ENCODE measurements around the gene PIM3.
A peak's percentile ranks its signal among the peaks of the same experiment; 100 is the strongest.

PIM3 gene

DNA sequence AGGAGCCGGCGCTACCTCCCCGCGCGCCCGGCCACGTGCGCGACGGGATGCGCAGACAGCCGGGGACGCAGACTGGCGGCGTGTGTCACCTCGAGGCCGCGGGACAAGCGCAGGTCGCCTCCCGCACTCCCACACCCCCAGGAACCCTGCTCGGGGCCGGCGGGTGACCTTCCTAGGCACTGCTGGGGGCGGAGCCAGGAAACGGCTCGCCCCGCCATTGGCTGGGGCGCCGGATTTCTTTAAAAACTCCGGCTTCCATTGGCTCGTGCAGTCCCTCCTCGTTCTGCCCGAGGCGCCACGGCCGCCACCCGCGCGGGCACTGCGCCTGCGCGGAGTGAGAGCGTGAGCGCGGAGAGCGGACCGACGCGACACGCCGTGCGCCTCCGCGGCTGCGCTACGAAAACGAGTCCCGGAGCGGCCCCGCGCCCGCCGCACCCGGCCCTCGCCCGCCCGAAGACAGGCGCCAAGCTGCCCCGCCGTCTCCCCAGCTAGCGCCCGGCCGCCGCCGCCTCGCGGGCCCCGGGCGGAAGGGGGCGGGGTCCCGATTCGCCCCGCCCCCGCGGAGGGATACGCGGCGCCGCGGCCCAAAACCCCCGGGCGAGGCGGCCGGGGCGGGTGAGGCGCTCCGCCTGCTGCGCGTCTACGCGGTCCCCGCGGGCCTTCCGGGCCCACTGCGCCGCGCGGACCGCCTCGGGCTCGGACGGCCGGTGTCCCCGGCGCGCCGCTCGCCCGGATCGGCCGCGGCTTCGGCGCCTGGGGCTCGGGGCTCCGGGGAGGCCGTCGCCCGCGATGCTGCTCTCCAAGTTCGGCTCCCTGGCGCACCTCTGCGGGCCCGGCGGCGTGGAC is at the start of gene PIM3:
TSS of gene PIM3 (plus strand) at position 614 of the 846 bp plus-strand sequence. CDS start at position 790, 176 bp downstream.
- DNase-seq, result peak; percentile 93
- Mint-ChIP-seq H3K4me3 (peak within 1 kb of the TSS; percentile 92), H3K4me1 (peaks cover 26% of the 10 kb centered on the region), H3K27me3 (no peaks in the 10 kb centered on the region), H3K9me3 (no peaks in the 10 kb centered on the region), H3K36me3 (ENCODE audit: low read depth) (peaks cover 31% of the 10 kb centered on the region), H3K27ac (peak within 1 kb of the TSS; percentile 90)
- ATAC-seq, result peak; percentile 74

DNA sequence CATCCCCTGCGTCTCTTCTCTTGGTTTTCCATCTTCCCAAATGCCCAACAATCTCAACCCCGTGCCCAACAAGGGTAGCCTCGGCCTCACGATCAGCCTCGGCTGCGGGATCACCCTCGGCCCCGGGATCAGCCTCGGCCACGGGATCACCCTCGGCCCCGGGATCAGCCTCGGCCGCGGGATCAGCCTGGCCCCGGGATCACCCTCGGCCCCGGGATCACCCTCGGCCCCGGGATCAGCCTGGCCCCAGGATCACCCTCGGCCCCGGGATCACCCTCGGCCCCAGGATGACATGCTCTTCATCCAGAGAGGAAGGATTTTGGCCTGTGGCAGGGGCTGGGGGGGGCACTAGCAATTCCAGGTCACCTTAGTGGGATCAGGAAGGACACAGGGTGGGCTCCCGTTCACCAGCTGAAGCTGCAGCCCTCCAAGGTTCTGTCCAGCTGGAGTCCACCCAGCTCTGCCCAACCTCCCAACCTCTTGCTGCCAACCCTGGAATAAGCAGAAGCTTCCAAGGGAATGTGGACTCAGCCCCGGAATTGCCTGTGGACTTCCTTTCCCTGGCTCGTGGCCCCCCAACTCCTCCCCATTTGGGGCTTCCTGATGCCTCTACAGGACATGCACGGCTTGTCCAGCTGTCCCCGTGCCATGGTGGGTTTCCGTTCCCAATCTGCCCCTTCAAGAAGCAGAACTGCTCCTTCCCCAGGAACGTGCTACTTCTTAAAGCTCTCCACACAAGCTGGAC is 48.5 kb upstream of the PIM3 start:
- Mint-ChIP-seq H3K36me3 (ENCODE audit: low read depth) (peaks cover 16% of the 10 kb centered on the region), H3K4me1 (peaks cover 10% of the 10 kb centered on the region), H3K27ac (no peak overlapping the region), H3K9me3 (no peaks in the 10 kb centered on the region), H3K27me3 (no peaks in the 10 kb centered on the region), H3K4me3 (no peak overlapping the region)
- ATAC-seq (no peak), DNase-seq (no peak)

DNA sequence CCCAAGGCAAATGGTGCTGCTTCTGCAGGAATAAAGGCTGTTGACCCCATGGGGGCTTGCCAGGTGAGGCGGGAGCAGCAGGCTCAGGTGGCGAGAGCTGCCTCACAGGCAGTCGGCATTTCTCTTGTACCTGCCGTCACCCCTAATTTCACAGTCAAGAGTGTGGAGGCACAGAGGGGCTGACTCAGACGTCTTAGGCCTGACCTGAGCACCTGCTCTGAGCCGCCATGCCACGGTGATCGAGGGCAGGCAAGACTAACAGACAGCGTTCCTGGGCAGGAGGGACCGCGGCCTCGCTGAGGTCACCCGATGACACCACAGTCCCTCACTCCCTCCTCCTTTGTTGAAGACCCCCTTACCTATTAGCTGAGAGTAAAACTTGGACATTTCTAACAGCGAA is 47.5 kb upstream of the PIM3 start:
- no peaks in the 10 kb centered on the region for H3K9me3 Mint-ChIP-seq
- no peak overlapping the region for H3K27ac Mint-ChIP-seq
- H3K36me3 Mint-ChIP-seq (ENCODE audit: low read depth), result peaks cover 10% of the 10 kb centered on the region
- no peak overlapping the region for H3K4me3 Mint-ChIP-seq
- no peak for DNase-seq
- H3K27me3 Mint-ChIP-seq, result no peaks in the 10 kb centered on the region
- ATAC-seq, result no peak
- H3K4me1 Mint-ChIP-seq, result peaks cover 16% of the 10 kb centered on the region

DNA sequence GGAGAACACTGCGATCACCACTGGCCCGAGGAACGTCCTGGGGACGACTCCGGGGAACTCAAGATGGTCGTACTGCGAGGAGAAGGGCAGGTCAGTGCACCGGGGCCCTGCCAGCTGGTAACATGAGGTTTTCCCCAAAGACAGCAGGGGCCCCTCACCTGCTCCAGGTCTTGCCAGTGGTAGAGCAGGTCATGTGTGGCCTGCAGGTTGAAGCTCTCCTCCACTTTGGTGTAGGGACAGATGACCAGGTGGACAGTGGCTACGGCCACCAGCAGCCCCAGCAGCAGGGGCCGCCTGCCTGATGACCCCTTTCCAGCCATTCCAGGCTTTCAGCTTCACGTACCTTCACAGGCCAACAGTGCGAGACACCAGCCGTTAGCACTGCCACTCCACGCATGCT is 47.1 kb upstream of the PIM3 start:
- no peak overlapping the region for H3K27ac Mint-ChIP-seq
- no peaks in the 10 kb centered on the region for H3K27me3 Mint-ChIP-seq
- H3K9me3 Mint-ChIP-seq, result no peaks in the 10 kb centered on the region
- H3K4me3 Mint-ChIP-seq, result no peak overlapping the region
- no peak for DNase-seq
- H3K4me1 Mint-ChIP-seq, result peaks cover 16% of the 10 kb centered on the region
- ATAC-seq, result no peak
- peaks cover 10% of the 10 kb centered on the region for H3K36me3 Mint-ChIP-seq (ENCODE audit: low read depth)

DNA sequence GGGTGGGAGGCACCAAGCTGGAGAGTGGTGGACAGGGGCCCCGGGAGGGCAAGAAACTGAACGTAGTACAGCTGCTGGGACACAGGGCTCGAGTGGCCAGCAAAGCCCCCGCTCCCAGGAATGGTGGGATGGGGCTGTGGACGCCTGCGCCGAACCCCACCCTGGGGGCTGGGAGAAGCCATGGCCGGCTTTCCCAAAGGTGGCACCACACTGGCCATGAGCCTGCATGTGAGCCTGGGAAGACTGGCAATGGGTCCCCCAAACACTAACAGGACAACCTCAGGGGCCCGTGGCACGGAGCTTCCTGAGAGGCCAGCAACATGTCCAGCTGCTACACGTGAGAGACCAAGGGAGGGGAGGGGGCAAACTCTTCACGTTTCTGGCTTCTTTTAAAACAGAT is 46.3 kb upstream of the PIM3 start:
- H3K4me3 Mint-ChIP-seq, result no peak overlapping the region
- no peak overlapping the region for H3K27ac Mint-ChIP-seq
- ATAC-seq, result no peak
- H3K4me1 Mint-ChIP-seq, result peaks cover 17% of the 10 kb centered on the region
- H3K9me3 Mint-ChIP-seq, result no peaks in the 10 kb centered on the region
- DNase-seq, result no peak
- H3K36me3 Mint-ChIP-seq (ENCODE audit: low read depth), result peaks cover 9% of the 10 kb centered on the region
- no peaks in the 10 kb centered on the region for H3K27me3 Mint-ChIP-seq

DNA sequence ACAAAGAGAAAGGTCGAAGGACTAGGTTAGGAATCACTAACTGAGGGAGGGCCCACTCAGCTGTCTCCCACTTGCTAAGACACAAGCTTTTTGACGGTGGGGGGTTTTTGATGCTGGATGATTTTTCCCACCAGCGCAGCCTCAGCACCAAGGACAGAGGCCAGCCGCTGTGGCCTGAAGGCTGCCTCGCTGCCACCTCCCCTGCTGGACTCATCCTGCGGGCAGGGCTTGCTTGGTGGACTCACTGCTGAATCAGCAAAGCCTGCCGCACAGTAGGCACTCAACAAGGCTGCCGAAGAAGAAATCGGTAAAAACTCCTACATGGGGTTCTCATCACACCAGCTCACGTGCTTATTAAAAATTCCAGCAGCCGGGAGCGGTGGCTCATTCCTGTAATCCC is 45.0 kb upstream of the PIM3 start:
- no peak overlapping the region for H3K27ac Mint-ChIP-seq
- H3K4me1 Mint-ChIP-seq, result peaks cover 29% of the 10 kb centered on the region
- H3K9me3 Mint-ChIP-seq, result no peaks in the 10 kb centered on the region
- H3K36me3 Mint-ChIP-seq (ENCODE audit: low read depth), result peaks cover 11% of the 10 kb centered on the region
- no peaks in the 10 kb centered on the region for H3K27me3 Mint-ChIP-seq
- DNase-seq (no peak), ATAC-seq (no peak)
- H3K4me3 Mint-ChIP-seq, result no peak overlapping the region

DNA sequence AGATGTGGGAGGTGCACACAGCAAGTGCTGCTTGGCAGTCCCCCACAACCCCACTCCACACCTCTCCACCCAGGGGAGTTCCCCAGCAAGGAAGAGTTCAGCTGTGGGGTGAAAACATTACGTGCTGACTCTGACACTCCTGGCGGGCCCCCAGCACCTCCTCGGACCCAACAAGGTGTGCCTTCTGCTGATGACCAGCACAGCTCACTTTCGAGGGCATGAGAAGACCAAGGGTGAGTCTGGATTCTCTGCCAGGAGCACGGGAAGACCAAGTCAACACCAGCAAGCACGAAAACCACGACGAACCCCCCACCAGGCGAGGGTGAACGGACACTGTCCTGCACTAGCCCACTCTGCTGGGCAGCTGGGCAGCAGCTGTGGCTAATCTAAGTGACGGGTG is 43.7 kb upstream of the PIM3 start:
- DNase-seq, result no peak
- H3K9me3 Mint-ChIP-seq, result no peaks in the 10 kb centered on the region
- no peaks in the 10 kb centered on the region for H3K27me3 Mint-ChIP-seq
- peaks cover 13% of the 10 kb centered on the region for H3K36me3 Mint-ChIP-seq (ENCODE audit: low read depth)
- ATAC-seq, result no peak
- H3K4me3 Mint-ChIP-seq, result peak overlapping the region; percentile 80
- H3K4me1 Mint-ChIP-seq, result peaks cover 29% of the 10 kb centered on the region
- H3K27ac Mint-ChIP-seq, result peak overlapping the region; percentile 74

DNA sequence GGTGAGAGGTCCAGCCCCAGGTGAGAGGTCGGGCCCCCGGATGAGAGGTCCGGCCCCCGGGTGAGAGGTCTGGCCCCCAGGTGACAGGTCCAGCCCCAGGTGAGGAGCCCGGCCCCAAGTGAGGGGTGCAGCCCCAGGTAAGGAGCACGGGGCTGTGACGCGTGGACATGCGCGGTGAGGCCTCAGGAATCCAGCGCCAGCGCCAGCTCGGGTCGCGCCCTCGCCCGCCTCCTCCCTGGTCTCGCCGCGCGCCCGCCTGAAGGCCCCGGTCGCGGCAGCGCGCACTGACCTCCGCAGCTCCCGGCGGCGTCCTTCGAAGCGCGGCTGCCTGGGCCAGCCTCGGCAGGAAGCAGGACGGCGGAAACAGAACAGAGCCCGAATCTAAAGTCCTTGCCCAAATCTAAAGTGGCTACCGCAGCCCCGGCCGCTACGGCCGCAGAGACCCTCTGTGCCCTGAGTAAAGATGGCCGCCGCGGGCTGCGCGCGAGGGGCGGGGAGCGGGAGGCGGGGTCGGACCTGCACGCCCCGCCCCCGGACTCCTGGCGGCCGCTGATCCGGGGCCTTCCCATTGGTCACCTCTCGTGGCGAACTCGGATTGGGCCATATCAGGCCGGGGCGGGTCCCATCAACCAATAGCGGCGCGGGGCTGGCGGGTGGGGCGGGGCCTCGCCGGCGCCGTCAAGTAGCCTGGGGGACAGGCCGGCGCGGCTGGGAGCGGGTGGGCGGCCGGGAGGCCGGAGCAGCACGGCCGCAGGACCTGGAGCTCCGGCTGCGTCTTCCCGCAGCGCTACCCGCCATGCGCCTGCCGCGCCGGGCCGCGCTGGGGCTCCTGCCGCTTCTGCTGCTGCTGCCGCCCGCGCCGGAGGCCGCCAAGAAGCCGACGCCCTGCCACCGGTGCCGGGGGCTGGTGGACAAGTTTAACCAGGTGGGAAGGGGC is 42.3 kb upstream of the PIM3 start, which contains the start of the genes ALG12 and CRELD2:
TSS of gene ALG12 (minus strand) at position 465 of the 937 bp plus-strand sequence. CDS start 4,673 bp downstream, outside the sequence.
TSS of gene CRELD2 (plus strand) at position 661 of the 937 bp plus-strand sequence. CDS start at position 797, 136 bp downstream.
- H3K9me3 Mint-ChIP-seq, result no peaks in the 10 kb centered on the region
- H3K27ac Mint-ChIP-seq, result peak within 1 kb of the TSS; percentile 74
- peaks cover 9% of the 10 kb centered on the region for H3K36me3 Mint-ChIP-seq (ENCODE audit: low read depth)
- H3K4me3 Mint-ChIP-seq, result peak within 1 kb of the TSS; percentile 80
- H3K4me1 Mint-ChIP-seq, result peaks cover 33% of the 10 kb centered on the region
- DNase-seq (peak; percentile 97), ATAC-seq (peak; percentile 98)
- H3K27me3 Mint-ChIP-seq, result no peaks in the 10 kb centered on the region

DNA sequence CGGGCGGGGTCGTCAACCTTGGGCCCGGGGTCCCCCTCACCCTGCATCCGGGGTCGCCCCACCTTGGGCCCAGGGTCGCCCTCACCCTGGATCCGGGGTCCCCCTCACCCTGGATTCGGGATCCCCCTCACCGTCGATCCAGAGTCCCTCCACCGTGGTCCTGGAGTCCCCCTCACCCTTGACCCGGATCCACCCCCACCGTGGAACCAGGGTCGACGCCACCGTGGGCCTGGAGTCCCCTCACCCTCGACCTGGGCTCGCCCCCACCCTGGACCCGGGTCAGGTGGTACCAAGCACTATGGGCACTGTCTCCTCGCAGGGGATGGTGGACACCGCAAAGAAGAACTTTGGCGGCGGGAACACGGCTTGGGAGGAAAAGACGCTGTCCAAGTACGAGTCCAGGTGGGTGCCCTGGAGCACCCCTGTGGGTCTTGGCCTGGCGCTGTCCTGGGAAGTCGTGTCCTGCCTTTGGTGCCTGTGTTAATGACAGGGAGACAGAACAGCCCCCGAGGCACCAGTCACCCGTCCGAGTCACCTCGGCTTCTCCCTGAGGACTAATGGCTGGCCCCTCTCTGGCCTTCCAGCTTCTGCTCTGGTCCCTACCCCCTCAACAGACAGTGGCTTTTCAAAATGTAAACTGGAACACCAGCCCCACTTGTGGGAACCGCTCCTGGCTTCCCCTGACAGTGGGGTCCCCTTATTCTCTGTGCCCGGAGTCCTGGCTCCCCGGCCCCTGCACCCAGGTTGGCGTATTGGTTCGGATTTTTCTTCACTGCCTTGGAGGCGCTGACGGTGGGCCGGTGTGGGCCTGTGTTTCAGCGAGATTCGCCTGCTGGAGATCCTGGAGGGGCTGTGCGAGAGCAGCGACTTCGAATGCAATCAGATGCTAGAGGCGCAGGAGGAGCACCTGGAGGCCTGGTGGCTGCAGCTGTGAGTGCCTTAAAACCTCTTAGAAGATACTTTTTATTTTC is 41.4 kb upstream of the PIM3 start:
- ATAC-seq (no peak), DNase-seq (no peak)
- Mint-ChIP-seq H3K27me3 (no peaks in the 10 kb centered on the region), H3K4me1 (peaks cover 40% of the 10 kb centered on the region), H3K4me3 (peak overlapping the region; percentile 73), H3K27ac (no peak overlapping the region), H3K36me3 (ENCODE audit: low read depth) (peaks cover 4% of the 10 kb centered on the region), H3K9me3 (no peaks in the 10 kb centered on the region)

DNA sequence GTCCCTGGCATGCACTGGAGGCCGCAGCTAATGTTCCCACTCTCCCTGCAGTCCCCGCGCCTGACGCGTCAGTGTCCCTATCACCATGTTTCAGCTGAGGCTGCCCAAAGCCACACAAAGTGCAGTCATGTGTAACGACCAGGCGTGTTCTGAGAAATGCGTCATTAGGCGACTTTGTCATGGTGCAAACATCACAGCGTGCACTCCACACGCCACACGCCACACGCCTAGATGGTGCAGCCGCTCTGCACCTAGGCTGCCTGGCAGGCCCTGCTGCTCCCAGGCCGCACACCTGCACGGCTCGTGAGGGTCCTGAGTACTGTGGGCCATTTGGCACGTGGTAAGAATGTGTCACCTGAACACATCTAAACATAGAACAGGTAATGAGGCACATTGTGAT is 39.7 kb upstream of the PIM3 start:
- ATAC-seq (no peak), DNase-seq (no peak)
- Mint-ChIP-seq H3K4me1 (peaks cover 47% of the 10 kb centered on the region), H3K4me3 (no peak overlapping the region), H3K36me3 (ENCODE audit: low read depth) (peaks cover 11% of the 10 kb centered on the region), H3K9me3 (no peaks in the 10 kb centered on the region), H3K27me3 (no peaks in the 10 kb centered on the region), H3K27ac (no peak overlapping the region)

DNA sequence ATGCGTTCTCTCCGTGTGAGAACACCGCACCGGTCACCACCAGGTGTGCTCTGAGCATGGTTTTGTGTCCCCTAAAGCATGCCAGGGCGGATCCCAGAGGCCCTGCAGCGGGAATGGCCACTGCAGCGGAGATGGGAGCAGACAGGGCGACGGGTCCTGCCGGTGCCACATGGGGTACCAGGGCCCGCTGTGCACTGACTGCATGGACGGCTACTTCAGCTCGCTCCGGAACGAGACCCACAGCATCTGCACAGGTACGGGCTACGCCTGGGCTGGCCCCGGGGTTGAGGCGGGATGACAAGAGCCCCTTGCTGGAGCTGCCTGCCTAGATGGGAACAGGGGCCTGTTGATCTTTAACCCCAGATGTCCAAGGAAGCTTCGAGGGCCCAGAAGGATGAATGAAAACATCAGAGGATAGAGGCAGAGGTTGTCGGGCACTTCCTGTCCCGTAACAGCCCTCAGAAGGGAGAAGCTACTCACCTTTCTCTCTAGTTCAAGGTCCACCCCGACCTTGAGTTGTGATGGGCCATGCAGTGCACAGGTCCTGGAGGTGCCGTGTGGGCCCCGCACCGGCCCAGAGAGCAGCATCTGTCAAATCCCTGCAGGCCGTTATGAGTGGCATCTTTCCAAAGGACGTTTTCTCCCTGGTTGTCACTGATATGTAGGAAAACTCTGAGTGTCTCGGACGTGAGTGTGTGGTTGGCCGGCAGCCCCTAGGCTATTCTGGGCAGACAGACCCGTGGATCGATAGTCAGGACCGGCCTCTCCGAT is 38.9 kb upstream of the PIM3 start:
- Mint-ChIP-seq H3K27ac (no peak overlapping the region), H3K36me3 (ENCODE audit: low read depth) (peaks cover 14% of the 10 kb centered on the region), H3K27me3 (no peaks in the 10 kb centered on the region)

DNA sequence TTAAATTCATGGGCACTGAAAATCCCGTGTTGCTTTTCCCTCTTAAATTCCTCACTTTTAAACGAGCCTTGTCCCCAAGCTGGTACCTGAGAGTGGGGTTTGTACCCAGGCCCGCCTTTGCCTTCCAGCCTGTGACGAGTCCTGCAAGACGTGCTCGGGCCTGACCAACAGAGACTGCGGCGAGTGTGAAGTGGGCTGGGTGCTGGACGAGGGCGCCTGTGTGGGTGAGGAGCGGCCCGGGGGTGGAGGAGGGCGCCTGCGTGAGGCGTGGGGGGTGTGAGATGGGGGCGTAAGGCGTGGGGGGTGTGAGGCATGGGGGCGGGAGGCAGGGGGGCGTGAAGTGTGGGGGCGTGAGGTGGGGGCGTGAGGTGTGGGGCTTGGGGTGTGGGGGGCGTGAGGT is 38.1 kb upstream of the PIM3 start:
- Mint-ChIP-seq H3K9me3 (no peaks in the 10 kb centered on the region), H3K27ac (no peak overlapping the region), H3K36me3 (ENCODE audit: low read depth) (peaks cover 21% of the 10 kb centered on the region), H3K4me3 (no peak overlapping the region), H3K27me3 (no peaks in the 10 kb centered on the region), H3K4me1 (peaks cover 45% of the 10 kb centered on the region)
- DNase-seq, result no peak
- no peak for ATAC-seq

More for the DNA sequence above, 38.9 kb upstream of the PIM3 start:
- Mint-ChIP-seq H3K9me3 (no peaks in the 10 kb centered on the region), H3K4me1 (peaks cover 47% of the 10 kb centered on the region), H3K4me3 (no peak overlapping the region)
- no peak for DNase-seq
- ATAC-seq, result no peak

DNA sequence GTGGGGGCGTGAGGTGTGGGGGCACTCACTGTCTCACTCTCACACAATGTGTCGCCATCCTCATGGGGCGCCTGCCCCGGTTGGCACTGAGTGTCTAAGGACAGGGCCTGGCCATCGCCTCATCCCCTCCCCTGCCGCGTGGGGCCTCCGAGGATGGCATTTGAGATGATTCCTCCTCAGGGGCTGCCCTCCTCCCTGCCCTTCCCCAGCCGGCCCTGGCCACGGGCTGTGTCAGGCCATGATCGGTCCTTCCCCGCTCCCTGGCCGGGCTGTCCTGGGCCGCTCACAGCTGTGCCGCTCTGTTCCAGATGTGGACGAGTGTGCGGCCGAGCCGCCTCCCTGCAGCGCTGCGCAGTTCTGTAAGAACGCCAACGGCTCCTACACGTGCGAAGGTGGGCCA is 37.6 kb upstream of the PIM3 start:
- Mint-ChIP-seq H3K36me3 (ENCODE audit: low read depth) (peaks cover 21% of the 10 kb centered on the region), H3K9me3 (no peaks in the 10 kb centered on the region), H3K4me3 (no peak overlapping the region), H3K27ac (no peak overlapping the region), H3K27me3 (no peaks in the 10 kb centered on the region), H3K4me1 (peaks cover 43% of the 10 kb centered on the region)
- DNase-seq, result no peak
- no peak for ATAC-seq
